Effector CD8-positive, alpha-beta T cell (primary cell): Measurements from ENCODE around the gene C17orf50.
A peak's percentile ranks its signal among the peaks of the same experiment; 100 is the strongest.
"Not testable (repeated sequence)": the region's sequence is repeated elsewhere in the genome, so short reads cannot be mapped to it uniquely, and the experiment has no call there.

Source experiments
- DNase-seq: peaks from one replicate; lab custom pipeline; 2025; lab: John Stamatoyannopoulos, UW

The C17orf50 gene

GRCh38 chr17:35734396-35734795 lies 26.3 kb upstream of the C17orf50 start:
- no peak for DNase-seq

DNA sequence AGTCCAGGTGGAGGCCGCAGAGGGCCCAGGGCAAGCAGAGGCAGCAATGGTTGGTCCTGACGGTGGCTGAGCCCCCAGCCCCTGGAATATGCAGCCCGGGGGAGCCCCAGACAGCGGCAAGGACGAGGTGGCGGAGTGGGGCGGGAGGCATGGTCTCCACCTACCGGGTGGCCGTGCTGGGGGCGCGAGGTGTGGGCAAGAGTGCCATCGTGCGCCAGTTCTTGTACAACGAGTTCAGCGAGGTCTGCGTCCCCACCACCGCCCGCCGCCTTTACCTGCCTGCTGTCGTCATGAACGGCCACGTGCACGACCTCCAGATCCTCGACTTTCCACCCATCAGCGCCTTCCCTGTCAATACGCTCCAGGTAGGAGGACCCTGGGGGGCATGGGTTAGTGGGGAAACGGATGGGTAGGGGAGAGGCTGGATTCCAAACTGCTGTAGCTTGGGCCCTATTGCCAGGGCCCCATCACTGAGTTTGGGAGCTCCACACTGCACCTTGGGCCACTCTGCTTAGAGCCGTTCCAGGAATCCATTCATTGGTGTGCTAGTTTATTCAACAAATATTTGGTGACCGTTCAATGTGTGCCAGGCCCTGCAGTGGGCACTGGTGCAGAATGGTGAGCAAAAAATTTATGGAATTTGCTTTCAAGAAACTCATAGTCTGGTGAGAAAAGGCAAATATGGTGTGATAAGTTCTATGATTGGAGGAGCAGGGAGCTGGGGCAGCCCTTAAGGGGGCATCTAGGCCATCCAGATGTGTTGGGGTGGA lies 25.5 kb upstream of the C17orf50 start:
- no peak for DNase-seq

DNA sequence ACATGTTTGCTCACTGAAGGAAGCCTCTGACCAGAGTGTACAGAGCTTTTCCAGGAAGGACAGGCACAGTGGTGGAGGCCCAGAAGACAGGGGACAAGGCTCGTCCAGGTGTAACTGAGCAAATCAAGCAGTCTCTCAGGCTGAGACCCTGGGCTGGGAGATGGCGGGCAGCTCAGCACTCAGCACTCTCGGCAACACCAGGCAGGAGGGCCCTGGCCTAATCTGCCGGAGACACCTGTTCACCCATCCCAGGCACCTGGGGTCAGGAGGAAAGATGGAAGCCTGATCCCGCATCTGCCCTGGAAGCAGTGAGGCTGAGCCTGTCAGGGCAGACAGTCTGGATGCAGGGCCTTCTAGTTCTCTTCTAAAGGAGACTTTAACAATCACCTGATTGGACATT lies 24.5 kb upstream of the C17orf50 start:
- no peak for DNase-seq

GRCh38 chr17:35738519-35739133 lies 22.1 kb upstream of the C17orf50 start:
- DNase-seq, result no peak

DNA sequence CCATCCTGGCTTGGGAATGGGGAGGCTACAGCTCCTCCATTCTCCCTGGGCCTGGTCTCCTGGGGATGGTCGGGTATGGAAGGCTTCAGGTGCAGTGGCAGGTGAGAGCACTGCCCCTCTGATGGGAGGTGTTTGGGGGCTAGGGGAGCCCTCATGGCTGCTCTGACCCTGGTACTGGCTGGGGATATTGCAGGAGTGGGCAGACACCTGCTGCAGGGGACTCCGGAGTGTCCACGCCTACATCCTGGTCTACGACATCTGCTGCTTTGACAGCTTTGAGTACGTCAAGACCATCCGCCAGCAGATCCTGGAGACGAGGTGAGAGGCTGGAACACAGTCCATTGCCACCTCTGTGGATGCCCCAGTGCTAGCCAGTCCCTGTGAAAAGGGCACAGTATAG lies 20.5 kb upstream of the C17orf50 start:
- DNase-seq, result no peak

GRCh38 chr17:35740997-35741931 lies 19.4 kb upstream of the C17orf50 start:
- no peak for DNase-seq

DNA sequence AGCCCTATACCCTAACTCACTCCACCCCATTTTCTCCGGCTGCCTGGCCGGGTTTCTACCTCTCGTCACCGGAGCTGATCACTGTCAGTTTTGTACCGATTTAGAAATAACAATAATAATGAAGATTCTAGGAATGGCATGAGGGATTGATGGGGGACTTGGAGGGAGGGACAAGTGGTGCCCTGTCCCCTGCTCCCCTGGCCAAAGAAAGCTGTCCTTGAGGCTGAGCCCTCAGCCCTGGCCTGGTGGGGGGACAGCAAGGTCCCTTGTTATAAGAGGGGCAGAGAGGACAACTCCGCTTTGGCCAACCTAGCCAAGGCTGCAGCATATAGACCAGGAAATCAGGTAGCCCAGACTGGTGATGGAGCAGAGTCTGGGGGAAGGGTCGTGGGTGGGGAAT lies 18.2 kb upstream of the C17orf50 start:
- no peak for DNase-seq

DNA sequence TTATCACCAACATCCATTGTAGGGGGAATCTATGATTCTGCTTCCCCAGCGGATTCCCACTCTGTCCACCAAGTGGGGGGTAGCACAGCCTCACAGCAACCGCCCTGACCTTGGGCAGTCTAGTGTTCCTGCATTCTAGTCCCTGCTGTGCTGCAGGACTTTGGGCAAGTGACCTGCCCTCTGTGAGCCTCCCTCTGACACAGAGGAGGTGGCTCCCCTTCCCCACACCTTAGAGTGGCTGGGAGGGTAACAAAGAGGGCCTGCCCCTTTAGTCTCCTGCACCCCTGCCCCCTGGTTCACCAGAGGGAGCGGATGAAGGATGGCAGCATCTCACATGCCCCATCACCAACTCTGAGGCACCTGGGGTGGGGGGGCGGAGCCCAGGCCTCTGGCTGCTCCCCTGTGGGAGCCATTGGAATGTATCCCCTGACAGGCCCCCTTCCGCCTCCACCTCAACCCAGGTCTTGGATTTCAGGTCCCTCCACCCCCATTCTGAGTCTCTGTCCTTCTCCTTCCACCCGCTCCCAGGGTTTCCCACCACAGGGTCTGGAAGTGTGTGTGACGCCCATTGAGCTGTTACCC lies 17.7 kb upstream of the C17orf50 start:
- DNase-seq, result no peak

- DNase-seq, result no peak
Measured at GRCh38 chr17:35743626-35744328, 16.9 kb upstream of the C17orf50 start.

GRCh38 chr17:35744830-35745229 lies 15.9 kb upstream of the C17orf50 start:
- DNase-seq, result no peak

- no peak for DNase-seq
Measured at GRCh38 chr17:35745246-35745645, 15.4 kb upstream of the C17orf50 start.

DNA sequence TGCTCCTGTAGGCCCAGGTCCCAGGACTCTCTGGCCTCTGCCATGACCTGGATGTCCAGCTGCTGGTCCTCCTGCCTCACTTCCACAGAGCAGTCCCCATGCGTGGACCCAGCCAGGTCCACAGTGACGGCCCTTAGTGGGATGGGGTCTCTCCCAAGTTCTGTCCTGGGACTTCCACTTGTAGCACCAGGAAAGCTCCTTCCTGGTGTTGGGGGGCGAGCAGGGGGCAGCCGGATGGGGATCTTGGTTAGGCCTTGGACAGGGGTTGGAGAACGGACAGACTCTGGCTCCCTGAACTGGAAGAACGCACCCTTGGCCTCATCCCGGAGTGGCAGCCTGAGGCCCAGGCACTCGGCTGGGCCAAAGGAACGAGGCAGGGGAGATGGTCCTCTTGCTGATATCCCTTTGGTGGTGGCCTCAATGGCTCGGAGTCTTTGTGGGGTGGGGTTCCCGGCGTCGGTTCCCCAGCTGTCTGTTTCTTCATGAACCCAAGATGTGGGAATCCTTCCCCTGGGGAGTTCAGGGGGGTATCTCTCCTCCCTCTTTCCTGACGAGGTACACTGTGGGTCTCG lies 14.9 kb upstream of the C17orf50 start:
- DNase-seq, result no peak

DNA sequence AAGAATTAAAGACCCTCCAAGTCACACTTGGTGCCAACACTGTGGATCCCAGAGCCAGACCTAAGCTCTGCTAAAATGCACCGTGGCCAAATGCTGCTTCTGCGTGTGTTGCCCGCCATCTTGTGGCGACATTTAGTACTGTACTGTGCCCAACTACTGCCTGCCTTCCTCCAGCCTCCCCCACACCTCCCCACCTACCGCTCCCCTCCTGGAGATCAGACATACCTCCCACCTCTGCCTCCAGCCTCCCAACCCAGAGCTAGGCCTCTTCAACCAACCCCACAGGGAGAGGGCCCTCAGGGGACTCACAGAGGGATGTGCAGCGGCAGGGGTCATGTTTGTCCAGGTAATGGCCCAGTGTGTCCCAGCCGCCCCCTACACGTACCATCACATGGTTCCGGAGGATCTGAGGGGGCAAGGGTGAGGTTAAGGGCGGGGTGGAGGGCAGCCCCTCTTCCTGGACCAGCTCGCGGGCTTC lies 13.1 kb upstream of the C17orf50 start:
- DNase-seq, result peak; percentile 58

GRCh38 chr17:35748341-35748841 lies 12.3 kb upstream of the C17orf50 start:
- no peak for DNase-seq

GRCh38 chr17:35748979-35749378 lies 11.7 kb upstream of the C17orf50 start:
- DNase-seq, result no peak

GRCh38 chr17:35749560-35750412 lies 10.9 kb upstream of the C17orf50 start:
- no peak for DNase-seq

GRCh38 chr17:35750526-35751395 lies 9.9 kb upstream of the C17orf50 start:
- no peak for DNase-seq

DNA sequence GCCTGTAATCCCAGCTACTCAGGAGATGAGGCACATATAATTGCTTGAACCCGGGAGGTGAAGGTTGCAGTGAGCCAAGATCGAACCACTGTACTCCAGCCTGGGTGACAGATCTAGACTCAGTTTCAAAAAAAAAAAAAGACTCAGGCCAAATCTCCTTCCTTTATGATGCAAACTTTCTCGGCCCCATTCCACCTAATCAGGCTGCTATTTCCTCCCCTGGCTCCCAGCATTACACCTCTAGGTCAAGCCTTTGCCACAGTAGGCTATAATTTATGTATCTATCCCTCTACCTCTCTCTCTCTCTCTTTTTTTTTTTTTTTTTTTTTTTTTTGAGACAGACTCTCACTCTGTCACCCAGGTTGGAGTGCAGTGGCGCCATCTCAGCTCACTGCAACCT lies 9.1 kb upstream of the C17orf50 start:
- not testable (repeated sequence) for DNase-seq

DNA sequence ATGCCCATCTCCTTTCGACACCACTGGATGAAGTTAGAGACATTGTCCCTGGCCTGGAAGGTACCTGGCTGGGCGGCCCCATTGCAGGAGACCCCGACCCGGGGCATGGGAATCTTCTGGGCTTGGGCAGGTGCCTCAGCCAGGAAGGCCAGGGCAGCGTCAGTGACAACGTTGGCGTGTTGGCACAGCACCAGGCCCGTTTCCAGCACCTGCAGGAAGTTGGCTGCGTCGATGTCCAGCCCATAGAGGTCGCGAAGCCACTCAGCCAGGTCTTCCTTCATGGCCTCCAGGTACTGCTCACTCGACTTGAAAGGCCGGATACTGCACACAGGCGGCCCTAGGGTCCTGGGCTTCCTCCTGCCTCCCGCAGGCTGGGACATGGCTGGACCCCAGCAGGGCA lies 8.2 kb upstream of the C17orf50 start:
- no peak for DNase-seq
